ENCODE measurements around the gene DUS1L. TPM values are rescaled to one million over a fixed set of nuclear protein-coding genes. Genes with fewer than 3 reads are reported as not detected.

Gene DUS1L
- total RNA-seq, 6 experiments from 2014 or later = 61.8 to 115 (median 89.9) TPM

DNA sequence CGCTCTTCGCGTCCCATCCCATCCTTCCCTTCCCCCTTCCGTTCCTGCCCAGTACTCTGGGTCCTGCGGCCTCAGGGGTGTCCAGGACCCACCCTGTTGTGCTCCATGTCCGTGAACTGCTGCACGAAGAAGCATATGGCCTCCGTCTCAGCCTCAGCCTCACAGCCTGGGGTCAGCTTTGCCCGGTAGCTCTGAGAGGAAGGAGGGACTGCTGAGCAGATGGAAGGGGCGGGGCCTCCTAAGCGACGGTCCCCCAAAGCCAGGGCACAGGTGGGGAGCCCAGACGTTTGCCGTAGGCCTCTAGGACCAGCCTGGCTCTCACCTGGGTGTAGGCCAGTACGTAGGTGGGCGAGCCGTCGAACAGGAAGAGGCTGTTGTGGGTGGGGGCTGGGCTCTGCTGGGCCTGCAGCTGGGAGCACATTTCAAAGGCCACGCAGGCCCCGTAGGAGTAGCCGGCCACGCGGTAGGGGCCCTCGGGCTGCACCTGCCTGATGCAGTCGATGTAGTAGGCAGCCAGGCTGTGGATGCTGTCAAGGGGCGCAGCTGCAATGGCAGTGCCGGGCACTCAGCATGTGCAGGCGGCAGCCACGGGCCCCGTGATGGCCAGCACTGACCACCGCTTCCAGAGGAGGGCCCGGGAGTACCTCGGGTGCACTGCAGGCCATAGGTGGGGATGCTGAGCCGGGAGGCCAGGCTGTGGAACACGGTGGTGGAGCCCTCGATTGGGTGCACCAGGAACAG, 14.6 kb upstream of the DUS1L start:
- intact Hi-C loops (cut with DNase I) = loop anchor here in 1 of 2 donors (10.0 kb wide), 1 partner anchor 45 kb away; the partner anchor contains the start of genes DCXR and RAC3
- no peaks in the 10 kb centered on the region for H3K9me3 ChIP-seq
- H3K4me1 ChIP-seq = no peaks in the 10 kb centered on the region
- H3K27ac ChIP-seq = no peak overlapping the region
- ATAC-seq = no peak
- DNase-seq = no peak
- H3K27me3 ChIP-seq = no peaks in the 10 kb centered on the region
- H3K4me3 ChIP-seq = no peak overlapping the region
- TF ChIP-seq, protein P1, sequence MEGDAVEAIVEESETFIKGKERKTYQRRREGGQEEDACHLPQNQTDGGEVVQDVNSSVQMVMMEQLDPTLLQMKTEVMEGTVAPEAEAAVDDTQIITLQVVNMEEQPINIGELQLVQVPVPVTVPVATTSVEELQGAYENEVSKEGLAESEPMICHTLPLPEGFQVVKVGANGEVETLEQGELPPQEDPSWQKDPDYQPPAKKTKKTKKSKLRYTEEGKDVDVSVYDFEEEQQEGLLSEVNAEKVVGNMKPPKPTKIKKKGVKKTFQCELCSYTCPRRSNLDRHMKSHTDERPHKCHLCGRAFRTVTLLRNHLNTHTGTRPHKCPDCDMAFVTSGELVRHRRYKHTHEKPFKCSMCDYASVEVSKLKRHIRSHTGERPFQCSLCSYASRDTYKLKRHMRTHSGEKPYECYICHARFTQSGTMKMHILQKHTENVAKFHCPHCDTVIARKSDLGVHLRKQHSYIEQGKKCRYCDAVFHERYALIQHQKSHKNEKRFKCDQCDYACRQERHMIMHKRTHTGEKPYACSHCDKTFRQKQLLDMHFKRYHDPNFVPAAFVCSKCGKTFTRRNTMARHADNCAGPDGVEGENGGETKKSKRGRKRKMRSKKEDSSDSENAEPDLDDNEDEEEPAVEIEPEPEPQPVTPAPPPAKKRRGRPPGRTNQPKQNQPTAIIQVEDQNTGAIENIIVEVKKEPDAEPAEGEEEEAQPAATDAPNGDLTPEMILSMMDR (IDR thresholded peaks at IDR 0.05) = no peak
- TF ChIP-seq POLR2A (IDR thresholded peaks at IDR 0.05) = no peak
- peaks cover 8 to 74% (median 35%) of the 10 kb centered on the region in 4 donors for H3K36me3 ChIP-seq
- WGBS (ENCODE audit: insufficient coverage, low coverage, low lambda C conversion rate, missing lambda C conversion rate) = 86% methylated on average over 6 of the region's 36 CpGs

DNA sequence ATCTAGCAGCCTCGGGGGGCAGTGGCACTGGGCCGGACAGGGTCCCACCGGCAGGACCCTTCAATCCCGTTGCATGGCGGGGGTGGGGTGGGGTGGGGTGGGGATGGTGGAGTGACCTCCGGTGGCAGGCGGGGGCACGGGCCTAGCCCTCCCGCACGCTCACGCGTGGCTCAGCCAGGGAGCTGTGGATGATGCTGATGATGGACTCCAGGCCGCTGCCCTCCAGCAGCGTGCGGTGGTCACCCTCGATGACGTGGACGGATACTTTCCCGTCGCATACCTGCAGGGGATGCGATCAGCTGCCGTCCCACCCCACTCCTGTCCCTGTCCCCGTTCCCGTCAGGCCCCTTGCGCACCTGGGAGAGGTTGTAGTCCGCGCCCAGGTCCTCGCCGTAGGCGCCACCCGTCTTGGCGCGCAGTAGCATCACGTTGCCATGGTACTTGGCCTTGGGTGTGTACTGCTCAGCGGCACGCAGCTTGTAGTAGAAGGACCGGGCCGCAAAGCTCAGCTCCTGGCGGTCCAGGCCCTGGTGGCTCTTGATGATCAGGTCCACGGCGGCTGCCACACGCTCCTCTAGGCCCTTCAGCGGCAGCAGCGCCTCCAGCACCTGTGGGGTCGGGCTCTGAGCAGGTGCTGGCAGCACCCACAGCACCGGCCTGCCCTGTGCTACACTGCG, 13.5 kb upstream of the DUS1L start:
- 65% methylated on average over 8 of the region's 47 CpGs for WGBS (ENCODE audit: insufficient coverage, low coverage, low lambda C conversion rate, missing lambda C conversion rate)
- TF ChIP-seq, protein P1 (IDR thresholded peaks at IDR 0.05) = no peak
- no peak for TF ChIP-seq POLR2A (IDR thresholded peaks at IDR 0.05)
- H3K4me1 ChIP-seq = no peaks in the 10 kb centered on the region
- no peaks in the 10 kb centered on the region for H3K9me3 ChIP-seq
- DNase-seq (no peak), ATAC-seq (peak in 1 of 4 donors; percentile 1)
- intact Hi-C loops (cut with DNase I) = no loop called here
- H3K4me3 ChIP-seq = no peak overlapping the region
- H3K27me3 ChIP-seq = no peaks in the 10 kb centered on the region
- H3K36me3 ChIP-seq = peaks cover 4 to 63% (median 29%) of the 10 kb centered on the region in 4 donors
- H3K27ac ChIP-seq = no peak overlapping the region

DNA sequence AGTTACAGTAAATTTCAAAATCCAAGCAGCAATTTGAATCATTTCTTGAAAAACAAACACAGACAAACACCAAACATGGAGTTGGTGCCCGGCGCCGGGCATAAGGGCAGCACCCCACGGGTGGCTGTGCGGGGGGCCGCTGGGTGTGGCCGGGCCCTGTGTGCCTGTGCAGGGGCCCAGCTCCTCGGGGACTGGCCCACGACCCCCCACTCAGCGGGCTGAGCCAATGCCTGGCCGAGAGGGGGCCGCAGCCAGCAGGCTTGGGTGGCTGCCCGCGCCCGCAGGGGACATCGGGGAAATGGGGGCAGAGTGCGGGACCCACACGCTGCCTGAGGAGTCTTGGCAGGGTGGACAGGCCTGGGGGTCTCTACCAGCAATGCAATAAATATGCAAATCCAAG, 12.8 kb upstream of the DUS1L start:
- ATAC-seq (no peak), DNase-seq (no peak)
- Histone ChIP-seq H3K4me3 (no peak overlapping the region), H3K9me3 (no peaks in the 10 kb centered on the region), H3K27me3 (no peaks in the 10 kb centered on the region), H3K36me3 (peaks cover 2 to 56% (median 22%) of the 10 kb centered on the region in 4 donors), H3K4me1 (no peaks in the 10 kb centered on the region), H3K27ac (no peak overlapping the region)
- 54% methylated on average over 5 of the region's 18 CpGs for WGBS (ENCODE audit: insufficient coverage, low coverage, low lambda C conversion rate, missing lambda C conversion rate)
- TF ChIP-seq, protein P1 (IDR thresholded peaks at IDR 0.05) = no peak
- no peak for TF ChIP-seq POLR2A (IDR thresholded peaks at IDR 0.05)
- intact Hi-C loops (cut with DNase I) = no loop called here

DNA sequence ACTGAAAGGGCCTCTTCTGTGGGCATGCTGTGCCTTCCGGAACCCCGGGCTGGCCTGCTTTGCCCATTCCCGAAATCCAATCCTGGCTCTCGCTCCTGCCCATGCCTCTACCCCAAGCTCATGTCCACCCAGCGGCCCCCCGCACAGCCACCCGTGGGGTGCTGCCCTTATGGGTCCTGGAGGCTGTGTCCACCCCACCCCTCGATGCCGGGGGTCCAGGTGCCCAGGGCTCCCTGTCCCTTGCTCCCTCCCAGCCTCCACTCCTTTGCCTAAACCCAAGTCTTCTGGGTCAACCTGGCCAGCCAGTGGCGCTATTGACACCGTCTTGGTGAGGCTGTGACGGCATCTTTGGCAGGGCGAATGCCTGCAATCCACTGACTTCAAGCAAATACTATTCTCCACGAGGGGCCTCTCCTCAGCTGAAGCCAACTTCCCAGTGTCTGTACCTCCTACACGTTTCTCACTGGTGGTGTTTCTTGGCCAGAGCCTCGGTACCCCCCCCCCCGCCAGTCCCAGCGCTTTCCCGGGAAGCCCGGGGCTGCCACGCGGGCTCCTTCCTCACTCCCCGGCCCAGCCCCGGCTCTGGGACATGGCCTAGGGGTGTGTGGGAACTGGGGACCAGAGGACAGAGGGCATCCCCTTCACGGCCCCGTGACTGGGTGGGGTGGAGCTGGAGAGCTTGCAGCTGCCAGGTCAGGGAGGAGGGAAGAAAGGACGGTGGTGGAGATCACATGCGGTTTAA, 12.2 kb upstream of the DUS1L start:
- no peaks in the 10 kb centered on the region for H3K9me3 ChIP-seq
- peaks cover 0 to 50% (median 17%) of the 10 kb centered on the region in 4 donors for H3K36me3 ChIP-seq
- TF ChIP-seq, protein P1 (IDR thresholded peaks at IDR 0.05) = no peak
- no peak for TF ChIP-seq POLR2A (IDR thresholded peaks at IDR 0.05)
- no peak for DNase-seq
- H3K4me3 ChIP-seq = no peak overlapping the region
- 33% methylated on average over 18 of the region's 28 CpGs for WGBS (ENCODE audit: insufficient coverage, low coverage, low lambda C conversion rate, missing lambda C conversion rate)
- no peaks in the 10 kb centered on the region for H3K4me1 ChIP-seq
- intact Hi-C loops (cut with DNase I) = no loop called here
- ATAC-seq = peak; percentile 7 to 29 (median 22)
- H3K27me3 ChIP-seq = no peaks in the 10 kb centered on the region
- no peak overlapping the region for H3K27ac ChIP-seq
